ENCODE measurements around the gene S100A8. TPM values are rescaled to one million over a fixed set of nuclear protein-coding genes. Genes with fewer than 3 reads are reported as not detected.

The S100A8 gene
- total RNA-seq, 2 donors from 2014 or later = 19.1 to 37.1 TPM

DNA sequence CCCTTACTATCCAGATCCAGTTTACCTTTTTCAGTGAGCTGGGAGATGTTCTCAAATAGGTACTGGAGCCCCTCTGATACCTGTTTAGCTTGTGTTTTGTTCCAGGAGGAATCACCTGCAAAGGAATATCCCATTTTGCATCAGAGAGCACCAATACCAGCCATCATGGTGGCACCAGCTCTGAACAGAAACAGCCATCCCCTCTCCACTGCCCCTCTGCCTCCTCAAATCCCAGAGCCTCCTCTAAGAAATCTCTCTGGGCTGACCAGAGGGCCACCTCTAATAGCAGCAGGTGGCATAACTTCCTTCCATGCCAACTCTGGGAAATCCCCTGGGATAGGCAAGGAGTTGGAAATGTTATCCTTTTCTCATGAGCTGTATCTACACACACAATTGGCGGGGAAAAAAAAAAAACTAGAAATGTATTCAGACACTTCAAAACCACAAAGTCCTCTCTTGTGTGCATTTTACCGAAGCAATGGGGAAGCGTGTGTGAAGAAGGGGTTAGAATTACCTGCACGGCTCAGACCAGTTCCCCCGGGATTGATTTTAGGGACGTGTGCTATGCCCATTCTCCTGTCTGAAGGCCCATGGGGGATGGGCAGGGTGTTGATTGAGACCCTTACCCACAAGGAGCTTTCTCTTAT, 44.7 kb downstream of the S100A8 start:
- Histone ChIP-seq H3K4me1 (no peaks in the 10 kb centered on the region), H3K4me3 (no peak overlapping the region), H3K36me3 (no peaks in the 10 kb centered on the region), H3K9me3 (no peaks in the 10 kb centered on the region), H3K27ac (no peak overlapping the region), H3K27me3 (no peaks in the 10 kb centered on the region)
- DNase-seq (ENCODE audit: low spot score) = no peak
- TF ChIP-seq, protein P1, sequence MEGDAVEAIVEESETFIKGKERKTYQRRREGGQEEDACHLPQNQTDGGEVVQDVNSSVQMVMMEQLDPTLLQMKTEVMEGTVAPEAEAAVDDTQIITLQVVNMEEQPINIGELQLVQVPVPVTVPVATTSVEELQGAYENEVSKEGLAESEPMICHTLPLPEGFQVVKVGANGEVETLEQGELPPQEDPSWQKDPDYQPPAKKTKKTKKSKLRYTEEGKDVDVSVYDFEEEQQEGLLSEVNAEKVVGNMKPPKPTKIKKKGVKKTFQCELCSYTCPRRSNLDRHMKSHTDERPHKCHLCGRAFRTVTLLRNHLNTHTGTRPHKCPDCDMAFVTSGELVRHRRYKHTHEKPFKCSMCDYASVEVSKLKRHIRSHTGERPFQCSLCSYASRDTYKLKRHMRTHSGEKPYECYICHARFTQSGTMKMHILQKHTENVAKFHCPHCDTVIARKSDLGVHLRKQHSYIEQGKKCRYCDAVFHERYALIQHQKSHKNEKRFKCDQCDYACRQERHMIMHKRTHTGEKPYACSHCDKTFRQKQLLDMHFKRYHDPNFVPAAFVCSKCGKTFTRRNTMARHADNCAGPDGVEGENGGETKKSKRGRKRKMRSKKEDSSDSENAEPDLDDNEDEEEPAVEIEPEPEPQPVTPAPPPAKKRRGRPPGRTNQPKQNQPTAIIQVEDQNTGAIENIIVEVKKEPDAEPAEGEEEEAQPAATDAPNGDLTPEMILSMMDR (IDR thresholded peaks at IDR 0.05) = no peak

GRCh38 chr1:153345187-153346076, 45.4 kb downstream of the S100A8 start:
- Histone ChIP-seq H3K27ac (no peak overlapping the region), H3K36me3 (no peaks in the 10 kb centered on the region), H3K4me1 (no peaks in the 10 kb centered on the region), H3K27me3 (no peaks in the 10 kb centered on the region), H3K4me3 (no peak overlapping the region), H3K9me3 (no peaks in the 10 kb centered on the region)
- DNase-seq (ENCODE audit: low spot score) = no peak
- TF ChIP-seq, protein P1 (IDR thresholded peaks at IDR 0.05) = no peak

DNA sequence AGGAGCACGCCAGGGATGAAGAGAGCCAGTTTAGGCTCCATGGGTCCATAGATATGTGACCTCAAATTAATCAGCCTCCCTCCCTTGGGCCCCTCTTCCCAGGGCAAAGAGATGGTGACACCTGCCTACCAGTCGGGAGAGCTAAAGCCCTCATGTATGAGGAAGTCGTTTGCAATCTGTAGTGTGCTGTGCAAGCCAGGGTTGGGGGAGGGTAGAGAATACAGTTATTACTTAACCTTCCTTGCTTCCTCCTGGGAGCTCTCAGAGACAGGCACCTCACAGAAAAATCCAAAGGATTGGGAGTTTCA, 46.2 kb downstream of the S100A8 start:
- Histone ChIP-seq H3K9me3 (no peaks in the 10 kb centered on the region), H3K27ac (no peak overlapping the region), H3K4me3 (no peak overlapping the region), H3K36me3 (no peaks in the 10 kb centered on the region), H3K4me1 (no peaks in the 10 kb centered on the region), H3K27me3 (no peaks in the 10 kb centered on the region)
- no peak for DNase-seq (ENCODE audit: low spot score)
- TF ChIP-seq, protein P1 (IDR thresholded peaks at IDR 0.05) = no peak

DNA sequence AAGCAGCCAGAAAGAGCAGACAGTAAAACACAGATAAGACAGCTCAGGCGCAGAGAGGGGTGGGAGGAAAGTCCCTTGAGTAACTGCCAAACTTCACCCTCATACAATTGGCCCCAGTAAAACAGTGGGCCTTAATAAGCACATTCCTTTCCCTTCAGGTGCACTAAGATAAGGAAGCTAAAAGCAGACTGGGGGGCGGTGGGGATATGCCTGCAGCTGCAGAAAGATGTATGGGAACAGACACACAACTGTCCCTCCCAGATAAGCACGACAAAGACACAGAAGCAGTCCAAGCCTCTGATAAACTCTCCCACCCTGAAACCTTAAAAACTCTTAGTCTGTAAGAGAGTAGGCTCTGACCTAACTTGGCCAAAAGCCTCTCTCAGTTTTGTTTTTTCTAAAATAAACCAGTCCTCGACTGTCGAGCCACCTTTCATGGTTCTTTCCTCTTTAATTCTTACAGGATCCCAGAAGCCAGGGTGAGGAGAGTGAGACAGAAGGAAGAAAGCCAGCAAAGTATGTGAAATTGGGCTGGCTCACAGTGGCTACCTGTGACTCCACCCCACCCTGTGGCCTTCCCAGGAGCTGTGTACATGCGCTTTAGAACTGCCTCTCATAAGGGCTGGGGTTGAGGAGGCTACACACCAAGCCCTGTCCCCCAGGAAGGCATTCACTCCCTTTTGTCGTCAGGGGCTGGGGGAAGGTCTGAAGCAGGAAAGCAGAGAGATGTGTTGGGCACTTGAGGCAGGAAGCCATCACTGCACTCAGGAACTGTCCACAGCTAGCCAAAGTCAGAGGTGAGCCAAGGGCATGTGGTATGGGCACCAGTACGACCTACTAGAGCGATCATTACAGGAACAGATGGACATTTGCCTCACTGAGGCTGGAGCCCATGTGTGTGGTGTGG, 46.8 kb downstream of the S100A8 start:
- H3K36me3 ChIP-seq = no peaks in the 10 kb centered on the region
- no peaks in the 10 kb centered on the region for H3K9me3 ChIP-seq
- H3K27ac ChIP-seq = no peak overlapping the region
- H3K27me3 ChIP-seq = no peaks in the 10 kb centered on the region
- no peak for DNase-seq (ENCODE audit: low spot score)
- TF ChIP-seq, protein P1 (IDR thresholded peaks at IDR 0.05) = no peak
- H3K4me1 ChIP-seq = no peaks in the 10 kb centered on the region
- no peak overlapping the region for H3K4me3 ChIP-seq

GRCh38 chr1:153343040-153343681, 47.7 kb downstream of the S100A8 start:
- H3K9me3 ChIP-seq = no peaks in the 10 kb centered on the region
- DNase-seq (ENCODE audit: low spot score) = no peak
- H3K4me3 ChIP-seq = no peak overlapping the region
- H3K27ac ChIP-seq = no peak overlapping the region
- H3K4me1 ChIP-seq = no peaks in the 10 kb centered on the region
- no peaks in the 10 kb centered on the region for H3K27me3 ChIP-seq
- H3K36me3 ChIP-seq = no peaks in the 10 kb centered on the region
- TF ChIP-seq, protein P1 (IDR thresholded peaks at IDR 0.05) = no peak

Measured in right atrium auricular region (tissue), 2 donors.